Cerebellar cortex (tissue), 1 donor: ENCODE measurements around the gene OTOG.
A peak's percentile ranks its signal among the peaks of the same experiment; 100 is the strongest.

Experiments used
- DNase-seq: peaks from one replicate; pipeline ENCODE4 v3.0.0-alpha.2; 2015; ENCODE audit warnings: low spot score

Gene OTOG

DNA sequence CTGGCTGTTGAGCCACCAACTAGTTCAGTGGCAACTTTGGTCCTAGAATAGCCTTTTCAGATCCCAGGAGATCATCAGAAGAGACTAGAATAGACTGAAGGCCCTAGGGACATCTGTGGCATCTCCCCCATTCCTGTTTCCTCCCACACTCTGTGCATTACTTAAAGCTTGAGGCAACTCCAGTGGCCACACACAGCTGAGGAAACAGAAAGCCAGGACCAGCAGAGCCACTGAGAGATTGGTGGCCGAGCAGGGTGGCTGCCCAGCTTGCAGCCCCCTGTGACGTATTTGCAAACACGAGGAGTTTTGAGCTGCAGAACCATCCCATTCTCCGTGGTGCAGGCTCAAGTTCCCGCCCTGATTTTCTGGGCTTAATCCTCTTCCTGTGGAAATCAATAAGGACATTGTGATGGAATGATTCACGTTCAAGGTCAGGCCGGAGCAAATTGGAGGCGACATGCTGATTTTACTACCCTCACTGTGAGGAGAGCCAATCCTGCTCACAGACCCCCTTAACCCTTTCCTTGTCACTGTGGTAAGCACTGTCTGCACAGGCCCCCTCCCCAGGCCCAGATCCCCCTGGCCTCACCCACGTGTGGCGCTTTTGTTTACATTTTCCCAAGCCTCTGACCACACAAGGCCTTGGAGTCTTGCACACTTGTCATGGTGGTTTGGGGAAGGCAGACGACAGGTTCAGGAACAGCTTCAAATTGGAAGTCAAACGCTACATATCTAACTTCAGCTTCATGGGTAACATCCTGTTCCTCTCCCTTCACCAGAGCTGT is 103.3 kb downstream of the OTOG start:
- no peak for DNase-seq

DNA sequence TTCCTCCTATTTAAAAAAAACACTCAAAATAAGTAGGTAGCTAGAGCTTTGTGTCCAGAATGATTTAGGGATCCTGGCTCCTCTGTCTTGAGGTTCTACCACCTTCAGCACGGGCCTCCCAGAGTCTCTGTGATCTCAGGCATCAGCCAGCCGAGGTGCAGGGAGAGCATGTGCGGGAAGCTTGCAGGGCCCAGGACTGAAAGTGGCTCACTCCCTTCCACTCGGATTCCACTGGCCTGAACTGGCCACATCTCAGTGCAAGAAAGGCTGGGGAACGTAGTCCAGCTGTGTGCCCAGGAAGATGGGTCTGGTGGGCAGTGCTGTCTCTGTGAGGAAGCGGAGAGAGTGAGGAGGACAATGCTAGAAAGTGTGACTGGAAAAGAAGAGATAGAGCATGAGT is 104.0 kb downstream of the OTOG start:
- no peak for DNase-seq

DNA sequence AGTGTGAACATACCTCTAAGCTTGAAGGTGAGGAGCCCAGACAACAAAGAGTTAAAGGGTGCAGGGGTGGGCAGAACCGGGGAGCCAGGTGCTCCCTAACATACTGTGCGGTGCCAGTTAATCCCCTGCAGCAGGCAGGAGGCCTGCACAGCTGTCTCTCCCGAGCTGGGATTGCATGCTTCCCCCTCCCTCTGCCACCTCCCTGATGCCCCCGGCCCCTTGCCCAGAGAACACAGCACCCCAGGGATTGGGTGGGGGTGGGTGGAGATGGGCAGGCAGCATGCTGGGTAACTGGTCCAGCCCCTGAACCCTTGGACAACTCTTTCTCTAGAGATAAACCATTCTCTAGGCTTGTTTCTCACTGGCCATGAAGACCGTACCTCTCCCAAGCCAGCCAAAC is 104.6 kb downstream of the OTOG start:
- DNase-seq: no peak

DNA sequence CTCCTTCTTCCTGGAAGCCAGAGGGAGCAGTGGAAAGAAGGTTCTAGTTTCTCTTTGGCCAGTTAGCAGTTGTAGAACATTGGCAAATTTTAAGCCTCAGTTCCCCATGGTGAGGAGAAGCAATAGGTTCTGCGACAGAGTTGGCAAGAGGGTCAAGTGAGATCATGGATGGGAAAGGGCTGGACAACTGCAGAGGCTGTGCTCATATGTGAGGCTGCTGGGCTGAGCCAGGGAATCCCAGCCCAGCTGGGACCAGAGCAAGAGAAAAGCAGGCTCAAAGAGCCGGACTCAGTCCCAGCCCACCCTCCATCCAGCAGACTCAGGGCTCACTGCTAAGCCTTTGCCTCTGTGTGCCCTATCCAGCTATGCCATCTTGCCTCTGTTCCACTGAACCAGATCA is 105.5 kb downstream of the OTOG start:
- no peak for DNase-seq

DNA sequence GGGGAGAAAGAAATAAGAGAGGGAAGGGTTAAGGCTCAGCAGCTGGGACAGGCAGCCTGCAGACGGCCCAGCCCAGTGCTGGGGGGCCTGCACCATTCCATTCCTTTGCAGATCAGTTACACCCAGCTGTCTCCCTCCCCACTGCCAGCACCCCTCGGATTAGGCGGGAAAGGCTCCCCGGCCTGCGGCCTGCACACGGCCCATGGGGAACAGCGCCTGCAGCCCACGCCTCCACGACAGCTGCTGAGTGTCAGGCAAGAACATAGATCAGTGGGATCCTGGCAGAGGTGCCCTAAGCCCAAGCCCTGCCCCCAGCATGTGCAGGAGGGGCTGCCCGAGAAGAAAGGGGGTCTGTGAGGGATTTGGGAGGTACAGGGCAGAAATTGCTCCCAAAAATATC is 106.6 kb downstream of the OTOG start:
- no peak for DNase-seq

DNA sequence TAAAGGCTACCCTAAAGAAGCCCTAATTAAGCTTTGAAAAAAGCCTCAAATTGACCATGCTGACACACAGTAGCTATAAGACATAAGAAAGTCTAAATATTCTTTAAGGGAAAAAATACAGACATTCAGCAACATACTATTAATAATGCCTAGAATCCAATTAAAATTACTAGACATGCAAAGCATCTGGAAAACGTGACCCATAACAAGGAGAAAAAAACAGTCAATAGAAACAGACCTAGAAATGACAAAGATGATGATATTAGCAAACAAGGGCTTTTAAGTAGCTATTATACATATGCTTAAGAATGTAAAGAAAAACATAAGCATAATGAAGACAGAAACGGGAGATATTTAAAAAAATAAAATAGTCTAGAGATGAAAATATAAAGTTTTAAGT is 108.6 kb downstream of the OTOG start:
- DNase-seq: no peak

DNA sequence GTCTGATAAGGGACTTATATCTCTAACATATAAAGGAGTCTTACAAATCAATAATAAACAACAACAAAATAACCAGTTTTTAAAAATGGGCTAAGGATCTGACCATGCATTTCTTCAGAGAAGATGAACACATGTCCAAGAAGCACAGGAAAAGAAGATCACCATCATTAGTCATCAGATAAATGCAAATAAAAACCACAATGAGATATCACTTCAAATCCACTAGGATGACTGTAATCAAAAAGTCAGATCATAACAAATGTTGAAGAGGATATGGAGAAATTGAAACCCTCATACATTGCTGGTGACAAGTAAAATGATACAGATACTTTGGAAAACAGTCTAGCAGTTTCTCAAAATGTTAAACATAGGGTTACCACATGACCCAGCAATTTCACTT is 111.2 kb downstream of the OTOG start:
- DNase-seq: no peak

DNA sequence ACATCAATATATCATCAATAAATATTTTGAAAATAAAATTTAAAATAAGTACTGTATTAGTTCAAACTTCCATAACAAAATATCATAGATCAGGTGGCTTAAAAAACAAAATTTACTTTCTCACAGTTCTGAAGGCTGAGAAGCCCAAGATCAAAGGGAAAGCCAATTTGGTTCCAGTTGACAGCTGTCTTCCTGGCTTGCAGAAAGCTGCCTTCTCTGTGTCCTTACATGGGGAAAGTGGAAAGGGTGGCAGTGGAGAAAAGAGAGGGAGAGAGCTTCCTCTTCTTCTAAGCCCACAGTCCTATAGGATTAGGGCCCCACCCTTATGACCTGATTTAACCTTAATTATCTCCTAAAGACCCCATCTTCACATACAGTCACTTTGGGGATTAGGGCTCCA is 121.1 kb downstream of the OTOG start:
- no peak for DNase-seq

DNA sequence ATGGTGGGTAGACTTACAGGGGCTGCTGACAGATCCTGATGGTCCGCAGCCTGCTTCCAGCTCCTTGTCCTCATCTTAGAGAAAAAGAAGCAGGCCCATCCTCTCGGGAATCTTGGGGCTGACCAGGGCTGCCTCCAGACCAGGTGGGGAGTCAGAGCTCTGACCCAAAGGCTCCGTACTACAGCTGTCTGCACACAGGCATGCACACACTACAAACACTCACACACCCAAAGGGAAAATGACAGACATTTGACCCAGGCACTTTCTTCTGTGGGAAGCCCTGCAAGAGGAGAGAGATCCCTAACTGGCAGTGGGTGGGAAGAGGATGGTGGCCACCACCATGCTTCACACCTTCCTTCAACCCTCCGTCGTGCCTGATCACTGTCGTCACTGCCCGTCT is 125.4 kb downstream of the OTOG start:
- DNase-seq: no peak

DNA sequence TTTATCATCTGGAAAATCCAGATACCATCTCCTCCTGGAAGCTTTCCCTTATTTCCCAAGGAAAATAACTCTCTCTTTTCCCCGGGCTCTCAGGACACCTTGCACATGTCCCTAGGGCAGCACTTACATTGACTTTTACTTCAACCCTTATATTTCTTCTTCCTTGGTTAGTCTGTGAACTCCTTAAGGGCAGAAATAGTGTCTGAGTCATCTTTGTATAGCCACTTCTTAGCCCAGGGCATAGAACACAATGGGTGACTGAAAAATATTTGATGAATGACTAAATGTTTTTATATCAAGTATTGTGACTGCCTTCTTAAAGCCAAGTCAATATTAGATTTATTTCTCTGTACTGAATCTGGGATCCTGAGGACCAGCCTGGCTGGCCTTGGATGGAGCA is 126.9 kb downstream of the OTOG start:
- DNase-seq: no peak

DNA sequence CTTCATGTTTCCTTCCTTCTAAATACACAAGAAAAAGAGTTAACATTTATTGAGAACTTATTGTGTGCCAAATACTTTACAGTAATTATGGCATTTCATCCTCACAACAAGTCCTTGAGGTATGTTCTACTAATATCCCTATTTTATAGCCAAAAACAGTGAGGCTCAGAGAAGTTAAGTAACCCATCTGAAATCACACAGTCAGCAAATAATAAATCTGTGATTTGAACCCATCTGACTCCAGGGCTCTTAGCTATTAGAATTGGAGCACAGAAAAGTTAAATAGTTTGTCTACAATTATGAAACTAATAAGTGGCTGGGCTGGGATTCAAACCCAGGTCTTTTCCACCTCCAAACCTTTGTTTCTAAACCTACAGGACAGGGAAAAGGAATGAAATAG is 135.8 kb downstream of the OTOG start:
- DNase-seq: no peak

DNA sequence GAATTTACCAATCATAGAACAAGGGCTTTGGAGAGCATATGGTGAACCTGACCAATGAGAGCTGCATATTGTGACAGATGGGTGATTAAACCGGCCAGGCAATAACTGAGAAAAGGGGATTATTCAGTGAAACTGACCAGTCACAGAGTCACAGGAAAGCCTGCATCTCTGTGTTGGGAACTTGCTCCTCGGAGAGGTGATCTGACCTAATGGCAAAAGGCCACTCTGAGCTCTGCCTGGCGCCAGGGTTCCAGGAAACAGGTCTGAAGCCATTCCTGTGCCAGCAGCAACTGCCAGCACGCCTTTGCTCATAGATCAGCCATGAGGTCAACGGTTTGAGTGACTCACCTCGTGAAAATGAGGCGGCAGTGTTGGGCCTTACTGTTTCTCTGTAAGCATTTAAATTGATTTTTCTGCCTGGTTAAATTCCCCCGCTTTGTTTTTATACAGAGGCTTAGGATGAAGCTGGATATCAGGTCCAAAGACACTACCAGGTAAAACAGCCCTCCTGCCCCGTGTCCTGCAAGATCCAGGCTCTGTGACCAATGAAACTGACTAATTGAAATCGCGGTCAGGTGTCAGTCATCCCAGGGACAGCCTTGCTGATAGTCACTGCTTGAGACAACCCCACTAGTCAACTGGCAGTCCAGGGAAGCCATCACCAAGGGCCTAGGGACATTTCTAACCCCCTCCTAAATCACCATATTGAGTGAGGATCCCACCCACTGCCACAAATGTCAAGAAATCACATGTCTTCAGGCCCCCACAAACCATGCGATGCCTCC is 136.5 kb downstream of the OTOG start:
- DNase-seq: peak; percentile 9

DNA sequence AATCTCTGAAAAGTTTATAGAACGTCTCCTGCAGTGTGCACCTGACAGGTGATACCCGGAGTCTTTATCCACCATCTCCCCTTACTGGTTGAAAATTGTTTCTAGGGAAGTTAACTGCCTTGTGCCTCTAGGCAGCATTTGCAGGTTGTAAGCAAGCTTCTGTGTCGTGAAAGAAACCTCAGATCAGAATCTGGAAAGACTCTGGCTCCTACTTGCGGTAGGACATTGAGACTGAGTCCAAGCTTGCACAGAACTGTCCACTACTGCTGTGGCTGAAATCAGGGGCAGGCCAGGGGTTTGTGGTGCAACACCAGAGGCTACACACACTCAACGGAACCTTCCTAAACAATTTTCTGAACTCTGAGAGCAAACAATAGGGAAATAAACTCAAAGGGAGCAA is 137.5 kb downstream of the OTOG start:
- DNase-seq: no peak

DNA sequence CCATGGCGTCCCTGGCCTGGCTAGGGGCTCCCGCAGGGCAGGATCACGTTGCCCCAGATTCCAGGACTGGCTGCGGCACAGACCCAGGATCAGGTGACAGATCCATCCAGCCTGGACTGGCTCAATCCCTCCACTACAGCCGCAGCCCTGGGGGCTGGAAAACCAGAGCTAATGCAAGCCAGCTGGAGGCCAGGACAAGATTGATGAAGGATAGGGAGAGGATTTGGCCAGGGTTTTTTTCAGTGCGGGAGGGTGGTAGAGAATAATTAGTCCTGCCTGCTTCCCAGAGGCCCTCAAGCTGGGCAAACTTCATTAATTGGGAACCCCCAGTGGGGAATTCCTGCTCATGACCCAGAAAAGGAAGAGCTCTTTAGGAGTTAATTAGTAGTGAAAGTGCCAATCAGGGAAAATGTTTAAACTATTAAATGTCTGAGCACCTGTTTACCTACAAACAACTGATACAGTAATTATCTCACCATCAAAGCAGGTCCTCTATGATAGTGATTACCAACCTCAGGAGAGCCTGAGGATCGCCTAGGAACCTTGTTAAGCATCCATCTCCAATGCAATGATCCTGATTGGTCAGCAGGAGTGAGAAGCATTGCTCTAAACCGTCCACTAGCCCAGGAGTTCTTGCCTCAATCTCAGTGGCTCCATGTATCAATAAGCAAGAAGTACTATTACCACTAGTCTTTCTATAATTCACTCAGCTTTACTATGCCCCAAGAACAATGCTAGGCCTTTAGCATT is 139.3 kb downstream of the OTOG start:
- DNase-seq: peak; percentile 20

DNA sequence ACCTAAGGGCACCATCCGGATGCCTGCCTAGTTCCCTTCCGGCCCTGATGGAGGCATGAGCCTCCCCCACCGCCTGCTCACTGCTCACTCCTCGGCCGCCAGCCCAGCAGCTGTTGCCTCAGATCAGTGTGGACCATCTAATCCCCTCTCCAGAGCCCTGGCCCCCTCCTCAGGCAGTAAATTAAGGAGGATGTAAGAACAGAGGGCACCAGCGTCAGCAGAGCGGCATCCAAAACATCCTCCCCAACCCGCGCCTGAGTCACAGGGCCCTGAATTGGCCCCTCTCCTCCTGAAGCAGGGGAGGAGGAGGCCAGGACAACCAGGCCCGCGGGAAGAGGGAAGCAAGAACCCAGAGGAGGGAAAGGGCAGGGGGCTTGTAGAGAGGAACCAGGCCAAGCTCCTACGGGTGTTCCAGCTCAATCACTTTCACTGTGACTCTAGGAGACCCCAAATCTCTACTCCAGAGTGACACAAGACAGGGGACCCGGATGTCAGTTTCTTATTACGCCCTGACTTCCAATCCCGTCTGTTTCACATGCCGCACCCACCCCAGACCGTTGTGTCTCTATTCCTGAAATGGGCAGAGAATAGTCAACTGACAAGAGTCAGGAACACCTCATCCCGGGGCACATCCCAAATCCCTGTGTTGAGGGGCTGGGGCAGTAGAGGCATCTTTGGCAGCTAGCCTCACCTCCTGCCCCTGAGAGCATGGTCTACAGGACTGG is 141.0 kb downstream of the OTOG start:
- DNase-seq: no peak

DNA sequence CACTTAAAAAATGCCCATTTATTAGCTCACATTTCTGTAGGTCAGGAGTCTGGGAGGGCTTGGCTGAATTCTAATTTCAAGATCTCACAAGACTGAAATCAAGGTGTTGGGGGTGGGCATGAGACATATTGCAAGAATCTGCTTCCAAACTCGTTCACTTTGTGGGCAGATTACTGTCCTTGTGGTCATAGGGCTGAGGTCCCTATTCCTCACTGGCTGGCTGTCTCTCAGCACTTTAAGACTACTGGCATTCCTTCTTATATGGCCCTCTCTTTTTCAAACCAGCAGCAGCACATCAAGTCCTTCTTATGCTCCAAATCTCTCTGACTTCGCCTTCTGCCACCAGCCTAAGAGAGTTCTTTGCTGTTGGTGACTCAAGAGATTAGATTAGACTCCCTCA is 144.5 kb downstream of the OTOG start:
- DNase-seq: no peak

DNA sequence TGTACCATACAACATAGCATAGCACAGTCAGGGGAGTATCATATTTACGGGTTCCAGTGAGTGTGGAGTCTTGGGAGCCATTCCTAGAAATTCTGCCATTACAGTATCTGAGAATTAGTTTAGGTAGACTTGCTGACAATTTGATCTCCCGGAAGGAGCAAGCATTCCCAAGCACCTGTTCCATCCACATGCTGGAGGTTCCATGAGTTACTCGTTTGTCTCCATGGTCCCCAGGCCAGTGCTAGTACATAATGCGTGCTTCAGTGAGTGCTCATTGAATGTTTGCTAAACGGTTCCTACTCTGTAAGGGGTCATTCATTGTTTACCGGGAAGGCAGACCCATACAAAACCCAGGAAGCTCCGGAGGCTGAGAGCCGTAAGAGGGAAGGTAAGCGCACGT is 144.9 kb downstream of the OTOG start:
- no peak for DNase-seq

DNA sequence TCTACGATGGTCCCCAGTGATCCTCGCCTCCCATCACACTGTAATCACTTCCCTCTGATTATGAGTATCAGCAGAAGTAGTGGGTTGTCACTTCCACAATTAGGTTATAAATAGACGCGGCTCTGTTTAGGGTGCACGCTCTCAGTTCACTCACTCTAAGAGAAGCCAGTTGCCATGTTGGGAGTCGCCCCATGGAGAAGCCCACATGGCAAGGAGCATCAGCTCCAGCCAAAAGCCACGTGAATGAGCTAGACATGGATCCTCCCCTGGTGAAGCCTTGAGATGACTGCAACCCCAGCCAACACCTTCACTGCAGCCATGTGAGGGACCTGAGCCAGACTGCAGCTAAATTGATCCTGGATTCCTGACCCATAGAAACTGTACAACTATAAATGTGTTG is 145.9 kb downstream of the OTOG start:
- no peak for DNase-seq

DNA sequence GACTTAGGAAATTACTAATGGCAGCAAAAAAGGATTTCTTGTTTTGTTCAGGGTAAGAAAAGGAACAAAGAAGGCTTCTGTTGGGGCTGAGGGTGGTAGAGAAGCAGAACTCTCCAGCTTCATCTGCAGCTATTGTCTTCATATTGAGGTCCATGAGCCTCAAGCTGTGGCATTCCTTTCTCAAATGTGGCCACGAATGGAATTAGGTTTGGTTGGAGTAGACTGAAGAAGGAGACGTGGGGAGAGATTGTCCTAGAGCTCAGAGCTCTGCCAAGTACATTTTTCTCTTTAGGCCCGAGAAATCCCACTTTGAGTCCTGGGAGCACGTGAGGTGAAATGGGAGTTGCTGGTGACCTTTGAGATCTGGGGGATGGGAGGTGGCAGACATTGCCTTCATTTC is 146.5 kb downstream of the OTOG start:
- no peak for DNase-seq

DNA sequence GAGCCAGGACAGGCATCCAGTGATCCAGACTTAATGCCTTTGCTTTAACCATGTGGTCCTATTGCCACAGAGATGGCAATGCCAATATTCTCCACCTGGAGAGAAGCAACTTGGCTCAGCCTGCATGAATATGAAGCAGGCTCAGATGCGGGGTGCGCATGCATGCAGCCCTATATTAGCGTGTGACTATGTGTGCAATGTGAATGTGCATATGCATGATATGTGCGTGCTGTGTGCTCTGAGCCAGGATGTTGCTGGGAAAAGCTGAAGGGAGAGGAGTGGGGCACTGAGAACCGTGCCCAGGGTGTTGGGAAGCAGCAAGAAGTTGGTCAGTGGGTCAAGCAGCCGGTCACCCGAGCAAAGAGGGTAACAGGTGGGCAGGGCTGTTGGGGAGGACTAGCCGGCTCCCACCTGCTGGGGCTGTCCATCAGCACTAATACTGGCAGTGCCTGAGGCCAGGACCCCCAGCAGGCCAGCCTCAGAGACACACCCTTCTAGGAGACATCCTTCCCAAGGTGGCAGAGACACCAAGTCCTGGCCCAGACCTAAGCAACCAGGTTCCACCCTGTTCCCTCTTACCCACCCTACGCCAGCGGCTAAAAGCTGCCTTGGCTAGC is 147.5 kb downstream of the OTOG start:
- no peak for DNase-seq

DNA sequence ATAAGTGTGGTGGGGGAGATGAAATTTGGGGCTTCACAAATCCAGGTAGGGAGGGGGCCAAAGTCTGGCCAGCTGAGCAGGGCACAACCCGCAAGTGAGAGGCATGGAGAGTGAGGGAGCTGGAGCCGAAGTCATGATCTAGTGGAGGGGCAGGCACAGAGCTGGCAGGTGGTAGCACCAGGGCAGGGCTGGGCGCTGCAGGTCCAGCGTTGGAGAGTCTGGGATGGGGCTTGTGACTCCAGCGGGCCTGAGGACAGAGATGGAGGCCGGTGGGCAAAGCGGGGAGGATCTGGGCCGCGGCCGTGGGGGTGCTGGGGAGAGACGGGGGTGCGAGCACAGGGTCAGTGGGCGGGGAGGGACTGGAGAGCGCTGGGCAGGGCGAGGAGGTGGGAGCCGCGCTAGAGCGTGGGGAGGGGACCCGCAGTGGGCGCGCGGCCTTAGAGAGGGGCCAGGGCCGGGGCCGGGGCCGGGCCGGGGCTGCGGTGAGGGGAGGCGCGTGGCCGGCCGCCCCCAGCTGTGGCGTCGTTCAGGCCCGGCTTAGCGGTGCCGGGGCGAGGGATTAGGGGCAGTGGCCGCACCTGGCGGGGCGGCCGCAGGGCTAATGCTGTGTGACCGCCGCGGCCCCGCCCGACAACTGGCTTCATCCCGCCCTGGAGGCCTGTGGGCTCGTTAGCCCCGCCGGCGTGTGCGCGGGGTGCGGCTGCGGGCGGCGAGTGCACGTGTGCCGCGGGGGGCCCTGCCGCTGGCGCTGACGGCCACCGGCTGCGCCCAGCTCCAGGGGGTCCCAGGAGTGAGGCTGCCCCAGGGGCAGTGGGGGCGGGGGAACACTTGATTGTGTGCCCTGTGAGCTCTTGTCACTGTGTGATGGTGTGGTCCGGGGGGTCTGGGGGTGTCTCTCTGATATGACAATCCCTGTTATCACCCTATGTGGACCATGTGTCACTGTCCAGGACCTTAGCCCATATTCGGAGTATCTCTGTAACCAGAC is 148.7 kb downstream of the OTOG start:
- DNase-seq: no peak
